ENCODE results near the gene TADA1. TPM values are rescaled to one million over a fixed set of nuclear protein-coding genes. Genes with fewer than 3 reads are reported as not detected.

Gene TADA1
- polyA plus RNA-seq, 2 of the 4 experiments (the other 2 are of a cell fraction), result 11.4 to 25.6 TPM

- TF ChIP-seq POLR2AphosphoS2 (conservative IDR thresholded peaks at IDR 0.05; ENCODE audit: low read length) (no peak), MAFK (IDR thresholded peaks at IDR 0.05; ENCODE audit: partially characterized antibody) (no peak)
These were observed 24.9 kb upstream of the TADA1 start (continued) for GRCh38 chr1:166900987-166901386.

- ATAC-seq (no peak), DNase-seq (ENCODE audit: low read depth in 1 of 2, low spot score in 1 of 2) (no peak), FAIRE-seq (no peak)
- Histone ChIP-seq H3K4me3 (no peak overlapping the region), H3K4me2 (no peak overlapping the region), H3K4me1 (no peaks in the 10 kb centered on the region), H3K27ac (no peak overlapping the region), H3K9me3 (peaks cover 10% of the 10 kb centered on the region; the same call in 2 of the 3 replicates)
- CTCF ChIA-PET, result interaction anchor here (5.4 to 22.2 kb wide), 2 partner anchors 10 to 159 kb away, joined by 34 to 534 read pairs; no protein-coding TSS in a partner anchor
- TF ChIP-seq RAD21 (conservative IDR thresholded peaks at IDR 0.05 in 1 of 2, IDR thresholded peaks at IDR 0.05 in 1 of 2), result no peak
- no peak for TF ChIP-seq REST (IDR thresholded peaks at IDR 0.05)
- TF ChIP-seq RFX5 (IDR thresholded peaks at IDR 0.05), result no peak
- TF ChIP-seq EP300 (IDR thresholded peaks at IDR 0.05), result no peak
- no peak for TF ChIP-seq HOXB5 (CRISPR knock-in tag; IDR thresholded peaks at IDR 0.05)
- no peak for TF ChIP-seq ESRRA (IDR thresholded peaks at IDR 0.05; ENCODE audit: borderline replicate concordance, low read length)
- no peak for TF ChIP-seq FOXS1 (CRISPR knock-in tag; IDR thresholded peaks at IDR 0.05)
- TF ChIP-seq FOSL2 (IDR thresholded peaks at IDR 0.05), result no peak
- no peak for TF ChIP-seq FOSL2 (CRISPR knock-in tag; IDR thresholded peaks at IDR 0.05)
- no peak for TF ChIP-seq HEYL (CRISPR knock-in tag; IDR thresholded peaks at IDR 0.05)
- TF ChIP-seq CEBPB (IDR thresholded peaks at IDR 0.05), result no peak
- TF ChIP-seq NFE2L2 (conservative IDR thresholded peaks at IDR 0.05; ENCODE audit: low read length), result no peak
- POLR2A ChIA-PET, result no interaction called here
These were observed 23.7 kb upstream of the TADA1 start for GRCh38 chr1:166899769-166900168.

- no peak overlapping the region for H3K4me2 ChIP-seq
- POLR2A ChIA-PET, result no interaction called here
- no peak overlapping the region for H3K27ac ChIP-seq
- ATAC-seq (no peak), FAIRE-seq (no peak), DNase-seq (ENCODE audit: low read depth in 1 of 2, low spot score in 1 of 2) (no peak)
- TF ChIP-seq RAD21 (conservative IDR thresholded peaks at IDR 0.05 in 1 of 2, IDR thresholded peaks at IDR 0.05 in 1 of 2), result no peak
- TF ChIP-seq ZFP36 (IDR thresholded peaks at IDR 0.05; ENCODE audit: borderline replicate concordance, partially characterized antibody), result no peak
- TF ChIP-seq HOXB5 (CRISPR knock-in tag; IDR thresholded peaks at IDR 0.05), result no peak
- TF ChIP-seq TP53 (CRISPR knock-in tag; IDR thresholded peaks at IDR 0.05), result no peak
- TF ChIP-seq MAX (IDR thresholded peaks at IDR 0.05), result no peak
- TF ChIP-seq EHF (CRISPR knock-in tag; IDR thresholded peaks at IDR 0.05), result no peak
- TF ChIP-seq RARB (CRISPR knock-in tag; IDR thresholded peaks at IDR 0.05), result no peak
- TF ChIP-seq NPAS2 (CRISPR knock-in tag; IDR thresholded peaks at IDR 0.05; ENCODE audit: borderline replicate concordance), result no peak
- no peak for TF ChIP-seq CTCF (IDR thresholded peaks at IDR 0.05)
- TF ChIP-seq PBX3 (IDR thresholded peaks at IDR 0.05), result no peak
- CTCF ChIA-PET, result interaction anchor here (1.5 to 1.9 kb wide), 2 partner anchors 14 to 163 kb away, joined by 3 to 5 read pairs; no protein-coding TSS in a partner anchor
- H3K4me1 ChIP-seq, result no peaks in the 10 kb centered on the region
- 17% methylated on average over 4 of the region's 4 CpGs for whole genome bisulfite sequencing (ENCODE audit: missing lambda C conversion rate)
- H3K4me3 ChIP-seq, result no peak overlapping the region
- peaks cover 10% of the 10 kb centered on the region; the same call in 2 of the 3 replicates for H3K9me3 ChIP-seq
These were observed 19.7 kb upstream of the TADA1 start for GRCh38 chr1:166895766-166896165.
